ENCODE results near the gene ASPM.

Gene ASPM

DNA sequence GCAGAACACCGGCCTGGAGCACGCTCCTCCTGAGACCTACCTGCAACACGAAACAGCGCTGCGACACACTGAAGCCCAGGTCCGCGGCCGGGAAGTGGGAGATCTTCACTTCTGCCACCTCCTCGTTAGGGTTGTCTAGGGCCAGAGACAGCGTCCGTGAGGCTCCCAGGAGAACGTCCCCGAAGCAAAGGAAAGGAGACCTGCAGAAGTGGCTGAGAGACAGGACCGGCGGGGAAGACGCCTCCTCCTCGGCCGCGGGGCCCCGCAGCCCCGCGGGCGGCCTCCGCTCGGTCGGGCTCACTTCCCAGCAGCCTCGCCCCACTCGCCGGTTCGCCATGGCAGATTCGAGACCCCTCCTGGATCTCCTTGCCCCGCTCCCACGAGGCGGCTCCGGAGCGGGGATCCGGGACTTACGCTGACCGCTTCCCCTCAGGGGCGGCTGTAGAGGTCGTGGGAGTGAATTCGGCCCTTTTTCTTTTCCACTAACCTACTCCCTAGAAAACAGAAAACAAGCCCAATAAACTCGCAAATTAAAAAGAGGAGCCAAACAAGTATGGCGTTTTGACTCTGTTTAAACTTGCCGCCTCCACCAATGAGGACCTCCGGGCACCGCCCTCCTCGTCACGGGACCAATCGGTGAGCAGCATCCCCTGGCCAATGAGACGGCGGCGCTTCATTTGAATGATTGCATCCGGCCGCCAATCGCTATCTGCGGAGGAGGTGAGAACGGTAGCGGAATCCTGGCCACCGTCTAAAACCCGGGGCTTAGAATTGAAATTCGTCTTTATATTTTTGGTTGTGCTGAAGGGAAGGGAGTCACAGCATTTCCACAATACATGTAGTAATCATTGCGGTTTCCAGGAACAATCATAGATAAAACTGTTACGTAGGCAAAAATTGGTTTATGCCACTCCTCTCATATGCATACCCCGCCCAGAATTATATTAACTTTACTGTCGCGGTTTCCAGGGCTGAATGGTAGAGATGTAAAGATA, at the start of gene ASPM:
Gene ASPM (minus strand): TSS at position 569 of the 995 bp plus-strand sequence. CDS start 232 bp downstream, at position 337.
- peak; percentile 92 to 93 for DNase-seq

- DNase-seq, result no peak
These were observed 48.6 kb upstream of the ASPM start for GRCh38 chr1:197195100-197195499.

- DNase-seq, result no peak
These were observed 37.7 kb upstream of the ASPM start for GRCh38 chr1:197184190-197184589.

GRCh38 chr1:197183195-197183748, 36.8 kb upstream of the ASPM start:
- DNase-seq, result no peak

DNA sequence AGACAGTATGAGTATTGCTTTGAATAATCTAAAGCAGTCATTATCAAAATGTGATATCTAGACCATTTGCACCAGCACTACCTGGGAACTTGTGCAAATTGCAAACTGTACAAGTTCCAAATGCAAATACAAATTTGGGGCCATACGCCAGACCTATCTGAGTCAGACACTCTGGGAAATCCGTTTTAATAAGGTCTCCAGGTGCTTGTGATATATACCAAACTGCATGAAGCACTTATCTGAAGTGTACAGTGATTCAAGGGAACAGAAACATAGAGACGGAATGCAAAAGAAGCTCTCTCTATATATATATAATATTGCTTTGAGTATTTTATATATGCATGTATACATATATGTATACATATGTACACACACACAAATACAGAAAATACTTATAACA, 36.2 kb upstream of the ASPM start:
- no peak for DNase-seq

- DNase-seq, result no peak
These were observed 35.5 kb upstream of the ASPM start for GRCh38 chr1:197181982-197182381.

DNA sequence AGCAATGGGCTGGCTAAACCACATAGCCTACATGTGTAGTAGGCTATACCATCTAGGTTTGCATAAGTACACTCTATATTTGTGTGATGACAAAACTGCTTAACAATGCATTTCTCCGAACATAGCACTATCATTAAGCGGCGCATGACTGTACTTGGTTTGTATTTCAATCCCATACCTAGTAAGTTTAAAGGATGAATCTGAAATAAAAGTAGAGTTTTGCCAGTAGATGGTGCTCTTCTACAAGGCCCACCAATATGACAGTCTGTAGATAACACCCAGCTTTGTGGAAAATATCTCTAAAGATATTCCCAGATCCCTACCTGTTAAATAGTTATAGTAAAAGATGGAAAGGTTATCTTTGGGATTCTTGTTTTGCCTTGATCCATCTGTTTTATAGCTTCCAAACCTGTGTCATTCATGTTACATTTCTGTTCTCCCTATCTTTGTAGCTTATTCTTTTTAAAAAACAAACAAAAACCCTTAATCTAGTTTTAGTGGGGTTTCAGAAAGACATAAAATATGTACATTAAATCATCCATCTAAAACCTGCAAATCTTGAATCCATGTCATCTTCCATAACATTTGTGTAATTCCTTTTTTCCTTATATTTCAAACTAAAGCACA, 33.9 kb upstream of the ASPM start:
- DNase-seq, result peak; percentile 44 to 52

GRCh38 chr1:197178998-197179397, 32.5 kb upstream of the ASPM start:
- DNase-seq, result peak; percentile 49 to 65

GRCh38 chr1:197174818-197175217, 28.3 kb upstream of the ASPM start:
- no peak for DNase-seq

- DNase-seq, result peak; percentile 16 to 31
These were observed 27.4 kb upstream of the ASPM start for GRCh38 chr1:197173571-197174507.

DNA sequence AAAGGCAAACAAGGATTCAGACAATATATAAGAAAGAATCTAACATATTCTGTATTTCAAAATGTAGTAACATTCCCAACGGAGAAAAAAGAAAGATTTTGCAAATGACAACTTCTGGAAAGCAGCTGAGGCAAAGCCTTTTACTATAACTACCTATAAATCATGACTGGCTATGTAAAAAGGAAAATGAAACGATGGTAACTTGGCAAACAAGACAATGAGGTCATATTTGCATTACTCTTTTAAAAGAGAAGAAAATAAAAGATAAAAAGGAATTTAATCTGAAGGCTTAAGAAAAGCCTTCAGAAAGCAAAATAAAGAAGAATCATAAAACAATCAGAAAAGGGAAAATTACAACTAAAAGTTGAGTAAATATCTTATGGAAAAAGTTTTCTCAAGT, 25.1 kb upstream of the ASPM start:
- no peak for DNase-seq

GRCh38 chr1:197170538-197170937, 24.1 kb upstream of the ASPM start:
- no peak for DNase-seq

GRCh38 chr1:197159461-197159860, 13.0 kb upstream of the ASPM start:
- no peak for DNase-seq

- DNase-seq, result no peak
These were observed 10.2 kb upstream of the ASPM start for GRCh38 chr1:197156692-197157091.

- DNase-seq, result no peak
These were observed 6.2 kb upstream of the ASPM start for GRCh38 chr1:197152662-197153061.

GRCh38 chr1:197151185-197151584, 4.7 kb upstream of the ASPM start:
- DNase-seq, result no peak

GRCh38 chr1:197150336-197151005, 4.0 kb upstream of the ASPM start:
- no peak for DNase-seq

DNA sequence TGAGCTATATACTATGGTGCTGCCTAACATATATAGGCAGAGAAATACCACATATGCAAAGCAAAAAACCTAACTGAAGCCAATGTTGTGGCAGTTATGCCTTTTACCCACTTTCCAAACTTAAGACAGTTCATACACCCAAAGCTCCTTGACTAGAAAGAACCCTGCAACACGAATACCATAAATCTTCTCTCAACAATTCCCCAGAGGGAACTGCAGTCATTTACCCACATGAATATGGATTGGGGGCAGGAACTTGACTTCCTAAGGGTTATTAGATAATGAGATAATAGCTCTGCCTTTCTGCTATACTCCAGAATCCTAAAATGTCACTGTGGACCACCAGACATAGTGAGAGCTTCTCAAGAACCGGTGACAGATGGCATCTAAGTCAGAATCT, 2.9 kb upstream of the ASPM start:
- DNase-seq, result no peak

- DNase-seq, result peak; percentile 3 to 12
These were observed 934 bp downstream of the ASPM start for GRCh38 chr1:197145446-197146024.

DNA sequence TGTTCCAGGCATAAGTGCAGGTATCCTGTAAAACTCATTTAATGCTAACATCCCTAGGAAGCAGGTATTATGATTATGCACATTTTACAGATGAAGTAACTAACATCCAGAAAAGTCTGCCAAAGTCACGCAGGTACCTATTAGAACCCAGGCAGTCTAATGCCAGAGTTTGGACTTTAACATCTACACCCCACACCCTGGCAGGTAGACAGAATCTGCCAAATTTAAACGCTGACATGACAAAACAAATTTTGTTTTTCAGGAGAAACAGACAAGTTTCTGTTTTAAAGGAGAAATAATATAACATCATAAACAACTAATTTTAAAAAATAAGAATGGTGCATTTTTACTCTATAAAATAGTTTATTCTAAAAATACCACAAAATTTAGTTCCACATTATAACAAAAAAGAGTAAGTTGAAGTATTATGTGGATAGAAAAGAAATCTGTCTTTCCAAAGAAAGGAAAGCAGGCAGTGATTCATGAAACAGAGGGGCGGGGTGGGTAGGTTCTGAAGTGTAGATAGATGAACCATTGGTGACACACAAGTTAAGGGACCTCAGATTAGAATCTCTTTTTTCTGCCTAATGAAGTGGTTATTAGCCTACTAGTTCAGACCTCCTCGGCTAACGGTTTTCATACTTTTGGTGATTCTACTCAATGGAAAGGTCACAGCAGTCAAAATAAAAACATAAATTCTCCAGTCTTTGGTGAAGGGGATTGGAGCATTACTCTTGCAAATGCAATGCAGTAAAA, 1.7 kb downstream of the ASPM start:
- DNase-seq, result peak in 1 of 2 donors; percentile 13

DNA sequence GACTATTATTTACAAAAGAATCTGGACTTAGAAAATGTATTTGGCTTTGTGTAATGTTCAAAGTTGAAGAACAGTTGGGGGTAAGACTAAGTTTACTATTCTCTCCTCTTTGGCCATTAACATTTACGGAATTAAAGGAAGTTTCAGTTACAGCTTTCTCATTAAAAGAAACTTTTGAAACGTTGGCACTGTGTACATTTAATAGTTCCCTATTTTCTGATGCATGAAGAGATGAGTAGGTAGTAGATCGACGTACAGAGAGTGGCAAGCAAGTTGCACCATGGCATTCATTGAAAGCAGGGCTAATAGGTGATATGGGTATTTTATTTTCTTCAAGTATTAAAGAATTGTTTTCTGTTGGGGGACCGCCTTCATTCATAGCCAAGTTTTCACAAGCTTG, 3.2 kb downstream of the ASPM start:
- peak; percentile 50 to 53 for DNase-seq

All from inflammatory macrophage treated with lipopolysaccharide for 1 hour (primary cell).